GM18858 (cell line): ENCODE results near the gene ADGRB3.

Experiments used
- ATAC-seq: cut with Tn5 transposase; IDR thresholded peaks from one replicate; pipeline ENCODE4 v1.9.1; 2021; ENCODE audit not compliant: unreplicated experiment

ADGRB3 gene

DNA sequence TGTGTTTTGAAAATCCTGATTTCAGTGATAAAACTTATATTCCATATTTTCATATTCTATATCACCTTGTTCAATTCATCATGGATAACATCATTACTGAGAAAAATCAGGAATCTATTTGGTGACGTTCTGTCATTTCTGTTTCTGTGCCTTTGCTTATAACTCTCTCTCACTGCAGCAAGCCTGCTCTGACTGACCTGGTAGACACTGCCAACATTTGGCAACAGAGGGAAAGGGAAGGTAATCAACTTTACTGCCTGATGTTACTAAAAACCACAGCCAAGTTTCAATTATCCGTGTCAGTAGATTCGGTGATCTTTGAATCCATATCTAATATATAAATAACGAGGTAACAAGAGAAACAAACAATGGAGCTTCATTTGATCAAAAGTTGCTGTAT lies 659.8 kb downstream of the ADGRB3 start:
- ATAC-seq = no peak

DNA sequence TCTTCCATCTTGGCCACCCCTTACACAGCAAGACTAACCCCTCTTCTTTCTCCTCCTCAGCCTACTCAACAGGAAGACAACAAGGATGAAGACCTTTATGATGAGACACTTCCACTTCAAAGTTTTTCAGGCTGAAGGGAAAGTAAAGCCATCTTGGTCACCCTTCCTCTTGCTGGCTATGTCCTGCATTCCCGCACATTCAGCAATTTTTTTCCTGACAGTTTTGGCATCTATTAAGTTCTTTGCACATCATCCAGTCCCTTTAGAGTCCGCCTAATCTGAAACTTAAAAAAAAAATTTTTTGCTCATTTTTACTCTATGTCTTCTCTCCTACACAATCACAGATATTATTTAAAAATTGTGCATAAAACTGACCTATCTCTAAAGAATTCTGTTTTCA lies 668.3 kb downstream of the ADGRB3 start:
- no peak for ATAC-seq

DNA sequence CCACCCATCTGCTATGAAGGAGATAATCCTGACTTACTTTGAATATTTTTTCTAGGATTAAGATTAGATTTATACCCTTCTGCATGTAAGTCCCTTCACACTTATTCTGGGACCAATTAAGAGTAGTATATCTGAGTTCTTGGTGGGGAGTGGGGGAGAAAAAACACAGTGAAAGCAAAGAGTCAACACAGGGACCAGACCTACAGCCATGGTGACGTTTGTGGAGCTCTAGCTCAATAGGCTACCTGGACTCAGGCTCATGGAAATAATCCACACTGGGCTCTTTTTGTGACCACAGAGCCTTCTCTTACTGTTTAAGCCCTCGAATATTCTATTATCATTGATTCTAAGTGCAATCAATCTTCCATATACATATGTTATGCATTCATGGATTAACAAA lies 670.4 kb downstream of the ADGRB3 start:
- ATAC-seq = no peak

DNA sequence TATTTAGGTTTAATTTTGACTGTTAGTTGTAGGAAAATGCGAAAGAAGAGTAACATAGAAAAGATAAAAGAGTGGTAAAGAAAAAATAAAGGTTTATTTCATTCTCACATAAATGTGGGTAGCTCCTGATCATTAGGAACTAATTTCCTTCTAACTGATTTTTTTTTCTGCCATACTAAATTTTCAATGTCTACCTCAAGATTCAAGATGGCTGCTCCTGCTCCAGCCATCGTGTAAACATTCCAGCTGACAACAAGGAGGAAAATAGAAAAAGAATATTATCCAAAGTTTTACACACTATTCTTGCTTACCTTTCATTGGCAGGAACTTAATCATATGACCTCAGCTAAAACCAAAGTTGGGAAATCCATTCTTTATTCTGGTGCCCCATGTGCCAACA lies 673.5 kb downstream of the ADGRB3 start:
- no peak for ATAC-seq

DNA sequence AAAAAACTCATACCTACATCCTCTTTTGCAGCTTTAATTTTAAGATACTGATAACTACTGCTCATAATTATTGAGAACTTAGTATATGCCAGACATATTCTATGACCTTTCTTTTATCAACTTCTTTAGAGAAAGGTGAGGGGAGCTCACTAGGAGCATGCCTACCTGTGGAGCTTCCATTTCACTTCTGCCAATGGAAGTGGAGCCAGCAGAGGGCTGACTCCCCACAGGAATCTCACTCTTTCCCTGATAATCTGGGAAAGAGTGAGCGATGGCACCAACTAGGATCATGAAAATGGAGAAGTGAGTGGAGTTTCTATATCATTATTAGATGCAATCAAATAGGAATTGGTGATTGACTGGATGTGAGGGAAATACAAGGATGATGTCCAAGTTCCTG lies 676.8 kb downstream of the ADGRB3 start:
- no peak for ATAC-seq

DNA sequence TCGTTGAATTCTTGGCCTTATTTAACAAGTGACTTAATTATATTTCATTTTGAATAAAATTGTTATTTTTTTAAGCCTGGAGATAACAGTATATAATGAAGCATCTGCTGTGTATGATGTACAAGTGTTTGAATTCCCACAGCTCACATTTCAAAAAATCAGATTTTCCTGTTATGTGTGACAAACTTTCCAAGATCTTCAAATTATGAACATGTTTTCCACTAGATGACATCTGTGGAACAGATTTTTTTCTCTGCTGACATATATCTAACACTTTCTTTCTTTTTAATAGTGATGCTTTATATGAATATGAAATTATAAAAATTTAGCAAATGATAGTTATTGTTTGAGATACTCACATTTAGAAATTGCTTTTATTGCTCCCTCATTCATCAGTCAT lies 678.9 kb downstream of the ADGRB3 start:
- no peak for ATAC-seq

DNA sequence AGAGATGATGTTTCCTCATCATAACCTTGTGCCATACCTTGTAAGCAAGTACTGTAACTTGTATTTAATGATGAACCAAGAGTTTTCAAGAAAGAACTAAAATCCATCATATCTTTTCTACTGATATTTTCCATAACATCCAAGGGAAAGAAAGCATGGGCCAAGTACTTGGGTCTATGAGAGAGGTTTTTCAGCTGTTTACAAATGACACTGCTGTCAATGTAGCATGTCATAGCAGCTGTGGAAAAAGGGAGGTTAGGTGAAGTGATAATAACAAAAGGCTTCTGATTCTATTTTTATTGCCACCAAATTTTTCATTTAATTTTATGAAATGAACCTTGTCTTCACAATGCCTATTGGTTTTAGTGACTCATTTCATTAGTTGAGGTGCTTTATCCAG lies 679.4 kb downstream of the ADGRB3 start:
- ATAC-seq = no peak

DNA sequence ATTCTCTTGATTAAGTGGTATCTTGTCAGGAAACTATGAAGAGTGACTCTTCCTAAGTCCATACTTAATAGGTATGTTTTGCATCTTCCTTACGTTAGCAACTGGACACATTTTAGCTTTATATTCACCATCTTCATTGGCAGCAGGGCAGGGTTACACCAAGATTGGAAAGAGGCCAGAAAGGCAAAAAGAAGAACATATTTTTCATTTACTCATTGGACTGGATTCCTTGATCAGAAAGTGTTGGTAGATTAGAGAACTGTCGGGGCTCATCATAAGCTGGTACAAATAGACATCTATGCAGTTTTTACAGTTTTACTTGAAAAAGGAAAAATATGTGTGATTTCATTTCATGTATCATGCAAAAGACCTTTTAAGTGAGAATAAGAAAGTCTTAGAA lies 696.8 kb downstream of the ADGRB3 start:
- no peak for ATAC-seq

DNA sequence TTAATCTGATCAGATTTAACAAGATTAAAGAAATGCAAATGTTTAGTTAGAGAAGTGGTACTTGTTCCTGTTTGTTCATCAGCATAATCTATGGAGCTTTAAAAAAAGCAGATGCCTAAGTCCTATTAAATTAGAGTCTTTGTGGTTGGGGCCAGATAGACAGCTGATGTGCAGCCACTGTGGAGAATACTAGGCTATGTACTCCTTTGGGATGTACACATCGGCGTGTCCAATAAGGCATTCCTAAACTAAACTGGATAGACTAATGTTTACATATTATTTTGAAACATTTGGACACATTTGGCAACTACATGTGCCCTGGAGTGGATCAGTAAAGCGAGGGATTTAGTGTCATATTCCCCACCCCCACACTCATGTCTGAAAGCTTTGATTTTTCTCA lies 702.2 kb downstream of the ADGRB3 start:
- ATAC-seq = no peak

DNA sequence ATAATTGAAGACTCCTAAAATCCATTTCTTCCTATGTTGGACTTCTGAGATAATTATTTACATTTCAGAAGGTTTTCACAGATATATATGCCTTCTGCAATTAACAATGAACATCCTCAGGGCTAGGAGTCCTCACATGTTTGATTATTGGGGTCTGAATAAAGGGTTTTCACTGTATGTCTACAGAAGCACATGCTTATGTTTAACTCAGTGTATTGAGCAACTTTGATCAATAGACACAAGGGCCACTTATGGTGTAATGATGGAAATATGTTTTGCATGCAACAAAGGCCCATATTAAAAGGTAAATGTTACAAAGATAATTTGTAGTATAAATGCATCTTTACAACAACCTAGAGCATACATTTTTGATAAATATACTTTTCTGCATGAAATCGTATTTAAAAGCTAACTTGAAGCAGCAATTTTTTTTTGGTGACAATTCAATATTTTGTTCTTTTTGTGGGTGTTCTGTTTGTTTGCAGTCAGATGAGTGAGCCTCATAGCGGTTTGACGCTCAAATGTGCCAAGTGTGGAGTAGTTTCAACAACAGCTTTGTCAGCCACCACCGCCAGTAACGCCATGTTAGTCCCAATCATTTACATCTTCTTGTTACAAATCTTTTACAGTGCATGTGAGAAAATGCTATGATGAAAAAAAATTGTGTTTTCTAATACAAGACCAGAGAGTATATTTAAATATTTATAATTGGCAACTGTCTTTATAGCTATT lies 703.5 kb downstream of the ADGRB3 start:
- no peak for ATAC-seq

DNA sequence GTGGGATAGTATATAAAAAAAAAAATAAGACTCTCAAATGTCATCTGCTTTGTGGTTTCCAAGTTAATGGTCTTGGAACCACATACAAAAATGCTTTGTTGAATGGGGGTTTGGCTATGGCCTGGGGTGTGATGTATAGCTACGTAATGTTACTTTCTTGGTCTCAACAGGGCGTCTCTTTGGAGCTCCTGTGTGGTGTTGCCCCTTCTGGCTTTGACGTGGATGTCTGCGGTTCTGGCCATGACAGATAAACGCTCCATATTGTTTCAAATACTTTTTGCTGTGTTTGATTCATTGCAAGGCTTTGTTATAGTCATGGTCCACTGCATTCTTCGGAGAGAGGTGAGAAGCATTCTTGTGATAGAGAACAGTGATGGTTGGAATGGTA lies 704.1 kb downstream of the ADGRB3 start:
- no peak for ATAC-seq

DNA sequence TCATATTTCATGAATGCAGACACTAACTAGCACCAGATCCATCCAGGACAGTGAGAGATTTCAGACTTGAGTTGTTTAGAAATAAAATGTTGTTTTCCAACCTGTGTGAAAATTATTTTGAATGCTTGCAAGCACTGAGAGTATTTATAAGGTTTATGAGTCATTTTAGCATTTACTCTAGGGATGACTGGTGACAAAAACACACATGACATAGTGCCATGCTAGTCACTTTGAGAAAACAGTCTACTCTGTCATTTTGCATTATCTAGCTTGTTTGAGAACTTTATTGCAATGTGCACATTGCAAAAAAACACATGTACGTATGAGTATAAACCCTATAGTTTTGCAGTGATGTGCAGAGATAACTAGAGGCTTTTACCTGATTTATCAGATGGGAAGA lies 705.1 kb downstream of the ADGRB3 start:
- no peak for ATAC-seq

DNA sequence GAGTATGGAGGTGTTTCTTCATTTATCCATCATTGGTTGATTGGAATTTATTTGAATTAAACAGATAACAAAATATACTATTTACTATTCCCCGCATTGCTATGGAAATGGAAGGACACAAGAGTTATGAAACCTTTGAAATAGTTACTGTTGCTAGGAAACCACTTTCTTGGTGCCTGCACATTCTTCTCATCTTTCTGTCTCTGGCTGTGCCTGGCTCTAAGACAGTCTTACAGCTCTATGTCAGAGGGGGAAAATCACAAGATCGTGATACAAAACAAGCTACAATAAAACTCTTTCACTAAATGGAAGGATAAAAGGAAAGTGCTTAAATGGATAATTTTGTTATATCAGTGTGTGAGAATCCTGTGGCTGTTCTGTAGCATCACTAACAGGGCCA lies 708.8 kb downstream of the ADGRB3 start:
- no peak for ATAC-seq

DNA sequence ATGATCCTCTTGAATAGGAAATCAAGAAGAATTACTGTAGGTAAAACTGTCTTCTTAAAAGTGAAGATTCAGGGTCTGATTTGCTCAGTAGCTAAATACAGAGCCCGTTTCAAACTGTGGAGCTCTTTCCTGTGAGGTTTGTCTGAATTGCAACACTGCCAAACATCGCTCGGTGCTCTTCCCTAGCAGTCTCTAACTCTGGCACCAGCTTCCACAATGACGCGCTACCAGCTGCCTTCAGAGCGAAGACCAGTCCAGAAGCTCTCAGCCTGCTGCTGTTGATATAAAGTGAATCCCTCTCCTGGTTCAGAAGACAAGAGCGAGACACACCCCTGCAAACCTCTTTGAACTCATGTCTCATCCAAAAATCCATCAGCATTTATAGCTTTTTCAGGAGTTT lies 714.7 kb downstream of the ADGRB3 start:
- ATAC-seq = no peak

DNA sequence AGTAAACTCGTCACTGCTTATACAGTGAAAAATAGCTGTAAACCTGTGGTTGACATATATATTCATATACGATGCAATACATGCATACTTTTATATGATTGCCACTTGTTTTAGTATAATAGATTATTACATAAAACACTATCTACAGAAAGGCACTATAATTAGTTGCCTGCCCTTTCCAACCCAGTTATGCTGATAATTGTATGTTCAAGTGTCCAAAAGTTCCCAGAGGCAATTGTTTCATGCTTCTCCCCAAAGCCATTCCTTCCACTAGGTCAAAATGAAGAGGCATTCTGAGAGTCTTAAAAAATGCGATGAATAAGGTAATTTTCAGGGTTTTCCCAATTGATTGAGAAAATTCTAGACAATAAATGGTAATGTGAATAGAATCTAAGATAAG lies 727.1 kb downstream of the ADGRB3 start:
- ATAC-seq = no peak

DNA sequence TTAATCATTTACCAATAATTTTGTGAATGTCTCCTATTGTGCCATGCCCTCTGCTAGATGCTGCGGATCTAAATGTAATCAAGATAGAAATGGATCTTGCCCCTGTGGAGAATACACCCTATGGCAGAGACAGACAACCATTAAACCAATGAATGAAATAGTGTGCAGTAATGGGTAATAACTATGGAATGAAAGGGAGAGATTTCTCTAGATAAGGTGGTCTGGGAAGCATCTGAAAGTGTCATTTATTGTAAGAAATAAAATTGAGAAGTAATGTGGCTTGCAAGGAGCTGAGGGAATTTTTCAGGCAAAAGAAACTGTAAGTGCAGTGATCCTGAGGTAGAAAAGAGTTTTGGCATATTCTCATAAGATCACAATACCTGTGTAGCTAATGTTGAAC lies 731.7 kb downstream of the ADGRB3 start:
- no peak for ATAC-seq

DNA sequence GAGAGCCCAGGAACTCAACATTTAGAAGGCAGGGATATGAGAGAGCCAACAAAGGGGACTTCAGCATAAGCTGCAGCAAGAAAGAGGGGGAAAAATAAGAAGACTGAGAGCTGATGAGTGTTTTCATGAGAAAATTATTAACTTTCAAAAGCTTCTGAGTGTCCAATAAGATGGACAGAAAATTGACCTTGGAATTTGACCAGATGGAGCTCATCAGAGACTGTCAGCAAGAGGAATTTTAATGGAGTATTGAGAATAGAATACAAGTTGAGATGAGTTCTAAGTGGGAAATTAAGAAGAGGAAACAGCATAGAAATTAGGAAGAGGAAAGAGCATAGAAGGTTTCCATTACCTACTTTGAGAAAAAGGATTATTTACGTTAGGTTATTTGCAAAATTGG lies 733.5 kb downstream of the ADGRB3 start:
- ATAC-seq = no peak

DNA sequence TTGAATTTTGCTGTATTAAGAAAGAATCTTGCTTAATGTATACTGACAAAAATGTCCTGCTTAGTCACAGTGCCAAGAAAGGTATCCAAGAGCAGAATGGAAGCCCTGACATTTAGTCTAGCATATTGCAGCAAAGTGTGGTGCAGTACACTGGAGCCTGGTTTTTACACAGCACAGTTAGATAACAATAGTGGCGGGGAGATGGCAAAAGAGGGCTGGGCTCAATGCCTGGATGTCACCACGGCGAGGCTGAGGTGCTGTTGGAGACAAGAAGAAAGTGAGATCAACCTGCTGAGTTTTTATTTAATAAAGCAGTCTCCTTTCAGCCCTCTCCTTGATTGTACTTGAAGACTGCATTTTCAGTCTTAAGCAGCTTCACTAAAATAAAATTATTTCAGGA lies 735.7 kb downstream of the ADGRB3 start:
- no peak for ATAC-seq

DNA sequence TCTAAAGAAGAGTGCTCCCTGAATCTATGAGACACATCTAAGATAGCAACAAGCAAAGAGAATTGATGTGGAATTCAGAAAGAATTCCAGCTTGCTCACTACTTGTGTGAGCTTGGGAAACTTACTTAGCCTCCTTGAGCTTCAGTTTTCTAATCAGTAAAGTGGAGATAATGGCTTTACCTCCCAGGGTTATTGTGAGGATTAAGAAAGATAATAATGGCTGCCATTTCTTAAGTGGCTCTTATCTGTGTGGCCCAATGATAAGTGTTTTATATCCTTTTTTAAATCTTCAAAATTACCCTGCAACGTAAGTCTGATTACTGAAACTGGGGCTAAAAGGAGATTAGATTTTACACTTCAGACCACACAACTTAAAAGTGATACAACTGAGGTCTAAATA lies 743.2 kb downstream of the ADGRB3 start:
- no peak for ATAC-seq

DNA sequence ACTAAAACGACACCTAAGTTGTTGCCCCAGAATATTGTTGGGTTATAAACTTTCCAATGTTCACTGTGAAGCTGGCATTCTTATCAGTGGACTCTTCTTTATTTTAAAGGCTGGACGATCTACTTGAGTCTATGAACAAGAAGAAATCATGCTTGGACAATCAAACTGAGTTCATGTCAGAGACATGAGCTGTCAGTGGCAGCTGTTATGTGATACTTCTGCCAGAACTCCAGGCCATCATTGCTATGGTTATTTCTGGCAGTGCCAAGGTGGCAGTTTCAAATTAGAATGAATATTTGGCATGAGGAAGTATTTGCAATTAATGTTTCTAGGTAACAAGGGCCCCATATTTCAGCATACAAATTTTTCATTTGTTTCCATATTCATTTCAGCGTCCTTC lies 744.4 kb downstream of the ADGRB3 start:
- no peak for ATAC-seq

DNA sequence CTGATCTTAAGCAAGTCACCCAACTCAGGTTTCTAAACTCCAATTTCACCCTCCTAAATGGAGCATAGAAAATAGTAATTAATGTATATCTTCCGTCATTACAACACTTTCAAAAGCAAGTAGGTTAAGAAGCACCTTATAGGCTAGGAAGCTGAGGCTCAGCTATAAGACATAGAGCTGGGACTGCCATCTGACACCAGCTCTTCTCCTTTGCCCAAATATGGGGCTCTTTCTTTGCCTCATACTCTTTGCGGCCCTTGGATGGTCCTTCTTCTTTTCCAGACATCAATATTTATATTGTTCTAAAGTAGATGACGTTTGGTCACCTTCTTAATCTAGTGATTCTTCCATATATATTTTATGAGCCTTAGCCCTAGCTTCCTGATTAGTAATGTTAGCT lies 748.5 kb downstream of the ADGRB3 start:
- no peak for ATAC-seq

DNA sequence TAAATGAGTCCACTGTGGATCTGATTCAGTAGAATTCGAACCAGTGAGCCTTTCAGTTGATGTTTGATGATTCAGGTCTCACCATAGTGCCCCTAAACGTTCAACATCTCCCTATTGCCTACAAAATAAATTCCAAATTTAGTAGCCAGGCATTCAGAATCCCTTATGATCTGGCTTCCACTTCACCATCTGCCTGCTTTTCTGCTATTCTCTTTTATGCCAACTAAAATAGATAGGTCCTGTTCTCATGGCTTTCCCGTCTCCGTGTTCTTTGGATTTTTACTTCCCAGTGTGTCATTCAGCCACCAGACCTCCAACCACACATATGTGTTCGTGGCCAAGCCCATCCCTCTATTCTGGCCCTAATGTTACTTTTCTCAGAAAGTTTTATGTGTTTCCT lies 751.3 kb downstream of the ADGRB3 start:
- ATAC-seq = no peak

DNA sequence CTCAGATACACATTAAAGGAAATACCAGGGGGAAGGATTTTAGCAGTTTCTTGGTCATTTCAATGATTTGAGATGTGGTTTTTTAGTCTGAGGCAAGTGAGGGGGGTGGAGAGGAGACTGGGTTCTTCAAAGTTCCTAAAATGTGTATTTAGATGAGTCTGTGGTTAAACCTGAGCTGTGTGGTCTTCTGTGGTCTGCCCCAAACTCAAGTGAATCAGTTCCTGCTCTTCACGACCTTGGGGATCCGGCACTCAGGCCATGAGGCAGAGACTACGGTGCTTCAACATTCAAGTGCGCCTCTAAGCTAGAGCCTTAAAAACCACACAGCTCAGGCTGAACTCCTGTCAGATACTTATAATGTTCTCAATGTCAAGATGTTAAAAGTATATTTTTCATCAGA lies 755.0 kb downstream of the ADGRB3 start:
- ATAC-seq = no peak

DNA sequence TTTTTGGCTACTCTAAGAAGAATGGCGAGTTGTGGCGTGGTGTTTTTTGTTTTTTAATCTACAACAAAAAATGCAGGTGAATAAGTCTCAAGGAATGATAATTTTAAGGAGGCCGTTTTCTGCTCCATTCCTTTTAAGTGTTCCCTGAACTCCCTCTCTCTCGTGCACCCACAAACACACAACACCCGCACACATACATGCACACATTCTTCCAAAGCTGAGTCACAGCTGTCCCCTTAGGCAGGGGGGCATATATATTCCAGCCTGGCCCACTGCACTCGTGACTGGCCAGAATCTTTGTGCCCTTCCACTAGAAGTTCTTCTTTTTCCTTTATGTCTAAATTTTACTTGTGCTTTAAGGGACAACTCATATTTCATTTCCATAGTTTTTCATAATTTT lies 756.0 kb downstream of the ADGRB3 start:
- no peak for ATAC-seq
